ENCODE results near the gene PTX4. TPM values are rescaled to one million over a fixed set of nuclear protein-coding genes. Genes with fewer than 3 reads are reported as not detected.

PTX4 gene
- total RNA-seq, 1 donor from 2014 or later = not detected

- Histone ChIP-seq H3K27me3 (ENCODE audit: low read depth) (no peaks in the 10 kb centered on the region), H3K9me3 (replicated peaks) (no peaks in the 10 kb centered on the region), H3K36me3 (no peaks in the 10 kb centered on the region), H3K4me3 (no peak overlapping the region), H3K27ac (replicated peaks) (no peak overlapping the region), H3K4me1 (peaks cover 34% of the 10 kb centered on the region)
- TF ChIP-seq CTCF (IDR thresholded peaks at IDR 0.05; ENCODE audit: borderline replicate concordance) = no peak
- DNase-seq = no peak
- intact Hi-C loops (cut with micrococcal nuclease) = no loop called here
Observed at GRCh38 chr16:1477033-1477432, 11.7 kb downstream of the PTX4 start.

- Histone ChIP-seq H3K27me3 (ENCODE audit: low read depth) (no peaks in the 10 kb centered on the region), H3K4me3 (peak overlapping the region; percentile 99), H3K27ac (replicated peaks) (peak overlapping the region; percentile 97), H3K36me3 (no peaks in the 10 kb centered on the region), H3K9me3 (replicated peaks) (no peaks in the 10 kb centered on the region), H3K4me1 (peaks cover 47% of the 10 kb centered on the region)
- intact Hi-C loops (cut with micrococcal nuclease) = no loop called here
- no peak for TF ChIP-seq CTCF (IDR thresholded peaks at IDR 0.05; ENCODE audit: borderline replicate concordance)
- DNase-seq = no peak
Observed at GRCh38 chr16:1475552-1476114, 13.1 kb downstream of the PTX4 start.

DNA sequence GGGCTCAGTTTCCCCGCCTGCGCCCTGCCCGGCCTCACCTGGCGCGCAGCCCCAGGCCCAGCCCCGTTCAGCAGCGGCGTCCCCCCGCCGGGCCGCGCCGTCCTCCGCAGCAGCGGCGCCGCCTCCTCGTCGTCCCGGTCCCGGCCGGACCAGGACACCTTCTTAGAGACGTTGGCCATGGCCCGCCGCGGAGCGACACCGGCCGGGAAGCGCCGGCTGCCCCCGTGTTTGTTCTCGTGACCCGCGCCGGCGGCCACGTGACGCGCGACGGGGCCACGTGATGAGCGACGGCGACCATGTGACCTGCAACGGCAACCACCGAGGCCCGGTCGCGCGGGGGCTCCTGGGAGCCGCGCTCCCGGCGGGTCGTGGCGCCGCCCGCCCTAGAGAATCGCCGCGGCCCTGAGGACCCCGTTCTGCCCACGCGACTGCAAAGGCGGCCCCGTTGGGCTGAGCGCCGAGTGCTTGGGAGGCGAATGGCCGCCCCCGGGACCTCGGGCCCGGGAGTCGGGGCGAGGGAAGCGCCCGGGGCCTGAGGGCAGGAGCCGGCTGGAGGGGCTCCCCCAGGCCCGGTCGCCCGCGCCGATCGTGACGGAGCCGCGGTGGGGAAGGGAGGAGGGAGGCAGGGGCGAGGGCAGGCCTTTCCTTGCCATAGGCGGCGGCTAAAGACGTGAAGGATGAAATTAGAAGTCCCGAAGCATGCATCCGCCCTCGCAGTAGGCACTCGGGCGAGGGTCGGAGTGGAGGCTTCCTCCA is 13.8 kb downstream of the PTX4 start, which contains the start of gene CLCN7:
Gene CLCN7 (minus strand): TSS at position 233 of the 756 bp plus-strand sequence. CDS start 54 bp downstream, at position 179.
- Histone ChIP-seq H3K36me3 (no peaks in the 10 kb centered on the region), H3K4me3 (peak within 1 kb of the TSS; percentile 99), H3K27me3 (ENCODE audit: low read depth) (no peaks in the 10 kb centered on the region), H3K27ac (replicated peaks) (peak within 1 kb of the TSS; percentile 97), H3K4me1 (peaks cover 54% of the 10 kb centered on the region), H3K9me3 (replicated peaks) (no peaks in the 10 kb centered on the region)
- DNase-seq = peak; percentile 94
- intact Hi-C loops (cut with micrococcal nuclease) = no loop called here
- TF ChIP-seq CTCF (IDR thresholded peaks at IDR 0.05; ENCODE audit: borderline replicate concordance) = no peak

- Histone ChIP-seq H3K4me3 (peak overlapping the region; percentile 99), H3K27ac (replicated peaks) (peak overlapping the region; percentile 97), H3K4me1 (peaks cover 56% of the 10 kb centered on the region), H3K36me3 (no peaks in the 10 kb centered on the region), H3K9me3 (replicated peaks) (no peaks in the 10 kb centered on the region), H3K27me3 (ENCODE audit: low read depth) (no peaks in the 10 kb centered on the region)
- no peak for TF ChIP-seq CTCF (IDR thresholded peaks at IDR 0.05; ENCODE audit: borderline replicate concordance)
- DNase-seq = no peak
- intact Hi-C loops (cut with micrococcal nuclease) = no loop called here
Observed at GRCh38 chr16:1474082-1474795, 14.5 kb downstream of the PTX4 start.

GRCh38 chr16:1472974-1473373 is 15.8 kb downstream of the PTX4 start:
- no peaks in the 10 kb centered on the region for H3K36me3 ChIP-seq
- H3K27ac ChIP-seq (replicated peaks) = no peak overlapping the region
- no peaks in the 10 kb centered on the region for H3K27me3 ChIP-seq (ENCODE audit: low read depth)
- no peak overlapping the region for H3K4me3 ChIP-seq
- peaks cover 62% of the 10 kb centered on the region for H3K4me1 ChIP-seq
- intact Hi-C loops (cut with micrococcal nuclease) = no loop called here
- no peak for TF ChIP-seq CTCF (IDR thresholded peaks at IDR 0.05; ENCODE audit: borderline replicate concordance)
- no peak for DNase-seq
- H3K9me3 ChIP-seq (replicated peaks) = no peaks in the 10 kb centered on the region

Measured in left ventricle myocardium inferior (tissue), 1 donor.